ENCODE data around the gene MBD5.

The MBD5 gene

DNA sequence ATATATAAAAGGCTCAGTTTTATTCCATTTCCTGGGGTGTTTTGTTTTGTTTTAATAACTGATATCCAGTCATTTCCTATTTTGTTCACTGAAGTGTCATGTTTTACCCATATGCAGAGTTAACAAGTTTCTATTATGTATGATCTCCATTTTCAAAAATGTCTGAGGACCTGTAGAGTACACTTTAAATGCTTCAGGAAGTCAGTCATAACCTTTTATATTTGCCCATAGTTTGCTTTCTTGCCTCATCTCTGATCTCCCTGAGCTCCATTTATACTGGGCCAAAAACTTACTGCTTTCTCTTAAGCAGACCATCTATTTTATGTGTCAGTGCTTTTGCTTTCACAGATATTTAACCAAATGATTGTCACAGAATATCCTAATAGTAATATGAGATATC is 278.7 kb downstream of the MBD5 start:
- no peak overlapping the region for H3K27ac ChIP-seq
- TF ChIP-seq ZFX (IDR thresholded peaks at IDR 0.05): no peak
- TF ChIP-seq, protein P1, sequence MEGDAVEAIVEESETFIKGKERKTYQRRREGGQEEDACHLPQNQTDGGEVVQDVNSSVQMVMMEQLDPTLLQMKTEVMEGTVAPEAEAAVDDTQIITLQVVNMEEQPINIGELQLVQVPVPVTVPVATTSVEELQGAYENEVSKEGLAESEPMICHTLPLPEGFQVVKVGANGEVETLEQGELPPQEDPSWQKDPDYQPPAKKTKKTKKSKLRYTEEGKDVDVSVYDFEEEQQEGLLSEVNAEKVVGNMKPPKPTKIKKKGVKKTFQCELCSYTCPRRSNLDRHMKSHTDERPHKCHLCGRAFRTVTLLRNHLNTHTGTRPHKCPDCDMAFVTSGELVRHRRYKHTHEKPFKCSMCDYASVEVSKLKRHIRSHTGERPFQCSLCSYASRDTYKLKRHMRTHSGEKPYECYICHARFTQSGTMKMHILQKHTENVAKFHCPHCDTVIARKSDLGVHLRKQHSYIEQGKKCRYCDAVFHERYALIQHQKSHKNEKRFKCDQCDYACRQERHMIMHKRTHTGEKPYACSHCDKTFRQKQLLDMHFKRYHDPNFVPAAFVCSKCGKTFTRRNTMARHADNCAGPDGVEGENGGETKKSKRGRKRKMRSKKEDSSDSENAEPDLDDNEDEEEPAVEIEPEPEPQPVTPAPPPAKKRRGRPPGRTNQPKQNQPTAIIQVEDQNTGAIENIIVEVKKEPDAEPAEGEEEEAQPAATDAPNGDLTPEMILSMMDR (conservative IDR thresholded peaks at IDR 0.05): no peak

DNA sequence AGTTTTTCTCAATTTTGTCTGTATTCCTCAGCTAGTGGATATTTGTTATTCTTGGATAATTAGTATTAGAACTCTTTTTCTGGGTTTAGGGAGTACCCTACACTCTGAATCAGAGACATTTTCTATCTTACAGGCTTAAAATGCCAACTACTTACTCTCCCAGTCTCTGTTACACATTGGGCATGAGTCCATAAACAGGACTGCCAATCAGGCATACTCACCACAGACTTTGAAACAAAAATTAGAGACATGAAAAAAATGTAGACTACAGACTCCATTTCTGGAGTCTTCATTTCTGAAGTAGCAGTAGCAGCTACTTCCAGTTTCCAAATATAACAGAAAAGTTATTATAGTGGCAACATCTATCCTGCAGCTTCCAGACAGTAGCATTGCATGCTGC is 279.7 kb downstream of the MBD5 start:
- H3K27ac ChIP-seq: no peak overlapping the region
- TF ChIP-seq, protein P1 (conservative IDR thresholded peaks at IDR 0.05): no peak
- TF ChIP-seq ZFX (IDR thresholded peaks at IDR 0.05): no peak

DNA sequence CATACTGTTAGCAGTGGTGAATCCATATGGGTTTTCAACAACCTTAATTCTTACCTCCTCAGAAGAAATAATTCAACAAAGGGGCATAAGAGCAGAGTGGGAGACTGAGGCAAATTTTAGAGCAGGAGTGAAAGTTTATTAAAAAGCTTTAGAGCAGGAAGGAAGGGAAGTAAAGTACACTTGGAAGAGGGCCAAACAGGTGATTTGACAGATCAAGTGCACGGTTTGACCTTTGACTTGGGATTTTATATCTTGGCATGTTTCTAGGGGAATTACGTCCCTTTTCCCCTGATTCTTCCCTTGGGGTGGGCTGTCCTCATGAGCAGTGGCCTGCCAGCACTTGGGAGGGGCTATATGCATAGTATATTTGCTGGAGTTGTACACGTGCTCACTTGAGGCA is 280.5 kb downstream of the MBD5 start:
- H3K27ac ChIP-seq: no peak overlapping the region
- TF ChIP-seq, protein P1 (conservative IDR thresholded peaks at IDR 0.05): no peak
- TF ChIP-seq ZFX (IDR thresholded peaks at IDR 0.05): no peak

DNA sequence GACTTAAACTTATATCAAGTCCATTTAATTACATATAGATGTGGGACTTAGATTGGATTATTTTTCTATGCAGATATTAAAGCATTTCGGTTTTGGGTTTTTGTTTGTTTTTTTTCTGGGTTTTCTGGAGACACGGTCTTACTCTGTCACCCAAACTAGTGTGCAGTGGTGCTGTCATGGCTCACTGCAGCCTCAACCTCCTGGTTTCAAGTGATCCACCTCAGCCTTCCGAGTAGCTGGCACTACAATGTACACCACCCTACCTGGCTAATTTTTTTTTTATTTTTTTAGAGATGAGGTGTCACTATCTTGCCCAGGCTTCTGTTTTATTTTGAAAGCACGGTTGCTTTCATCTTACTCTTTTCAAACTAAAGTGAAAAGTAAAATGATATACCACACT is 281.6 kb downstream of the MBD5 start:
- no peak overlapping the region for H3K27ac ChIP-seq
- TF ChIP-seq, protein P1 (conservative IDR thresholded peaks at IDR 0.05): no peak
- no peak for TF ChIP-seq ZFX (IDR thresholded peaks at IDR 0.05)

DNA sequence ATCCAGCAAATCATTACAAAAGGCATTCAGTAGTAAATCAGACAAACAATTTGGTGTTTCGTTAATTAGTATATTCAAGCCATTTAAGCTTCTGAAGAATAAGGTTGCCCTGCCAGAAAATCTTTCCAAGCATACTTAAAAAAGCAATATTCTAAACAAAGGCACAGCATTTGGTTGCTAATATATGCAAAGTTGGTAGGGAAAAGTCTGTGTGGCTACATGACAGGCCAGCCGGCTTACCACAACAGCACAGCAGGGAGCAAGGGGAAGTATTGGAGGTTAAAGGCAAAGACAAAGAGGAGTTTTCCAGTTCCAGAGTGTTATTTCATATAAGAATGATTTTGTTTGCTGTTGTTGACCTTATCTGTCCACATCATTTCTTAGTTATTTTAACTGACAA is 282.3 kb downstream of the MBD5 start:
- TF ChIP-seq ZFX (IDR thresholded peaks at IDR 0.05): no peak
- TF ChIP-seq, protein P1 (conservative IDR thresholded peaks at IDR 0.05): no peak
- H3K27ac ChIP-seq: no peak overlapping the region

DNA sequence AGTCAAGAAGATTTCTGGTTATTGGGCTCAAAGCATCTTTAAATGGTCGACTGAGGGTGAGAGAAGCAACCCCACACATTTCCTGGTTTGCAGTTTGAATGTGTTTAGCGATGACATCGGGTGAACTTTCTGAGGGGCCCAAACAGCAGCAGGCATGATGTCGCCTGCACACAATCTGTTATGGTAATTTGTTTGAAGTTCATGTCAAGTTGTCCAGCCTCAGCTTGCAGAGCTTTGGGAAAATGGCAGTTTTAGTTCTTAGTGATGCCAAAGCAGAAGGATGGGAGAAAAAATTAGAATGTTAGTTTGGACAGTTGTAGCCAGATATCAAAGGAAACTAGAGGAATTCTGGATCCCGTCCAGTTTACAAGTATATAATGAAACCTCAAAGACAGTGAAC is 284.6 kb downstream of the MBD5 start:
- no peak for TF ChIP-seq ZFX (IDR thresholded peaks at IDR 0.05)
- TF ChIP-seq, protein P1 (conservative IDR thresholded peaks at IDR 0.05): no peak

DNA sequence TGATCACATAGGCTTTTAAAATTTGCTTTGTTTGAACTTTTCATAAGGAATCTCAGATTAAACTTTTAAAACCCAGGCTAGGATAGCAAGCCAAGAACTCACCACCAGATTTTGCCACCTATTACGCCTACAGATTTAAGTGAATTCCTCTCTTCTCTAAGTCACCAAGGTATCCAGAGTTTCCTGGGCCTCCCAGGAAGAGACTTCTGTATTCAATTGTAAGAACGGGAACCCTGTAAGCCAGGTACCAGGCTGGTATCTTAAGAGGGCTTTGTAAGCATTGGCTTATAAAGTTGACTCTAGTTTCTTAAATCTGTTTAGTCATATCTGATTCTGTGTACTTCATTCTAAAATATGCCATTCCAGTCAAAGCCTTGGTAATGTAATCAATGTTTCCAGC is 285.1 kb downstream of the MBD5 start:
- no peak for TF ChIP-seq ZFX (IDR thresholded peaks at IDR 0.05)
- TF ChIP-seq, protein P1 (conservative IDR thresholded peaks at IDR 0.05): no peak

More for the DNA sequence above, 284.6 kb downstream of the MBD5 start:
- no peak overlapping the region for H3K27ac ChIP-seq

More for the DNA sequence above, 285.1 kb downstream of the MBD5 start:
- no peak overlapping the region for H3K27ac ChIP-seq
